A549 (cell line): ENCODE results near the gene MAX.

Source experiments
- ESRRA ChIP-seq: fragments of 150-350 bp; IDR thresholded peaks from 2 replicates; pipeline ENCODE4 v1.6.1; 2014; ENCODE audit warnings: mild to moderate bottlenecking, low read length, borderline replicate concordance
- ZNF302 ChIP-seq: fragments of 250-450 bp; sonication (Bioruptor Pico); IDR thresholded peaks from 2 replicates; pipeline ENCODE4 v1.9.0; 2021; ENCODE audit warnings: inconsistent platforms, mild to moderate bottlenecking, moderate library complexity

DNA sequence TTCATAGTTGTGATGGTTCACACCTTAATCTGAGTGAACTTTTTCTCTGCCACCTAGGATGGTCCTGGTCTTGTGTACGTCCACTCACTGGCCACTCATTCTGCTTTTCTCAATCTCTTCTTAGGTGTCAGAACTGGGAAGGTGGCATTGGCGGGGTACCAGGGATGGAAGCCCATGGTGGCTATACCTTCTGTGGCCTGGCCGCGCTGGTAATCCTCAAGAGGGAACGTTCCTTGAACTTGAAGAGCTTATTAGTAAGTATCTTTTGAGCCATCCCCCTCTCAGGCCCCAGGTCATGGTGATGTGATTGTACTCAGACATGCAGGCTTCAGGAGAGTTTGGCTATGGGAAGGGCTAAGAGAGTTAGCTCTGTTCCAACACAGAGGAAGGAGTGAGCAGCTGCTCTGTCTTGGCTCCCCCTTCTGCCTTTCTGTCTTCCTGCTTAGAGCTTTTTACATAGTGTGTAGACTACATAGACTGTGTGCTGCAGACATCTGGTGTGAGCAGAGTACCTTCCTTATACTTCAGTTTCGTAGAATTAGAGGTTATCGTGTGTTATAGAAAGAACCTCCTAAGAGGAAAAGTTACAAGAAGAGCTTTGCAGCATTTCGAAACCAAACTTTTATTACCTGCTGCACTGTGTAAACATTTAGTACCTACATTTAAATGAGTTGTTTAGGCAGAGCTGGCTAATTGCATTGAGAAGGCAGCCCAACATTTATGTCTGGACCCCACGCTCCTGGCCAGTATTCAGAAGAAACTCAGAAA is 61.5 kb downstream of the MAX start:
- TF ChIP-seq ZNF302 (CRISPR knock-in tag) (no peak), ESRRA (no peak)
